ENCODE measurements around the gene HEPN1.

The HEPN1 gene

DNA sequence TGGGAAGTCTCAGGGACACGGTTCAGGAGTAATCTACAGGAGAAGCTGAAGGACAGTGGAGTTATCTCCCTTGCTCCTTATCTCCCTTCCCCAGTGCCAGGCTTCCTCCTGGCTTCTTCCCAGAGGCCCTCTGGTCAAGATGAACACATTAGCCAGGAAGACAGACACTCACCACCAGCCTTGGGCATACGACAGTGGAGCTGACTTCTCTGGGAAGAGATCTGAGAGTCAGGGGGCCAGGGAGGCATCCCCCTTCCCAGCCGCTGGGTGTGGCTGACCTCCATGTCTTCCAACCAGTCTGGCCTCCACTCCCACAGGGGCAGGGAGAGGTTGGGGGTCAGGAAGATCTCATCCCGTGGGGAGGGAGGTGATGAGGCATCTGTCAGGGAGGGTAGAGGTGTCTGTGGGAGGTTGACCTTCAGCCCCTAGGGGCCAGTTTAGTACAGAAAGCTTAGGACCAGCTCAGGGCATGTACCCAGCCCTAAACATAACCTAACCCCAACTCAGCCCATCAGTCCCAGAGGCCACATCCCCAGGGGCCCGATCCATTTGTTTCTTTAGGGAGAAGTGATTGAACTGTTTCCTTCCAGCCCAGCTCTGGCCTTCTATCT, 34.1 kb upstream of the HEPN1 start:
- ChIA-PET CTCF (interaction anchor here (0.9 to 1.2 kb wide), 3 partner anchors 7 to 19 kb away, joined by 3 to 5 read pairs (median 4); no protein-coding TSS in a partner anchor), POLR2A (interaction anchor here (1.4 kb wide), 1 partner anchor 9 kb away, joined by 6 read pairs; no protein-coding TSS in a partner anchor)
- H3K4me1 ChIP-seq (ENCODE audit: control insufficient read depth, insufficient read depth, low read length): no peaks in the 10 kb centered on the region
- no peak overlapping the region for H3K27ac ChIP-seq (ENCODE audit: extremely low read depth, low read depth, low read length)
- TF ChIP-seq ZNF76 (tag by site-specific recombination; IDR thresholded peaks at IDR 0.05; ENCODE audit: borderline replicate concordance, low read depth): no peak
- TF ChIP-seq GLIS2 (tag by site-specific recombination; IDR thresholded peaks at IDR 0.05): no peak
- no peak for TF ChIP-seq ZBTB7A (tag by site-specific recombination; IDR thresholded peaks at IDR 0.05; ENCODE audit: low read depth)
- no peak for TF ChIP-seq ZFHX2 (tag by site-specific recombination; conservative IDR thresholded peaks at IDR 0.05)
- TF ChIP-seq ZNF423 (tag by site-specific recombination; IDR thresholded peaks at IDR 0.05): no peak
- TF ChIP-seq, protein P1, sequence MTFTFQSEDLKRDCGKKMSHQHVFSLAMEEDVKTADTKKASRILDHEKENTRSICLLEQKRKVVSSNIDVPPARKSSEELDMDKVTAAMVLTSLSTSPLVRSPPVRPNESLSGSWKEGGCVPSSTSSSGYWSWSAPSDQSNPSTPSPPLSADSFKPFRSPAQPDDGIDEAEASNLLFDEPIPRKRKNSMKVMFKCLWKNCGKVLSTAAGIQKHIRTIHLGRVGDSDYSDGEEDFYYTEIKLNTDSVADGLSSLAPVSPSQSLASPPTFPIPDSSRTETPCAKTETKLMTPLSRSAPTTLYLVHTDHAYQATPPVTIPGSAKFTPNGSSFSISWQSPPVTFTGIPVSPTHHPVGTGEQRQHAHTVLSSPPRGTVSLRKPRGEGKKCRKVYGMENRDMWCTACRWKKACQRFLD (tag by site-specific recombination; IDR thresholded peaks at IDR 0.05): no peak
- TF ChIP-seq HOXD13 (CRISPR knock-in tag; IDR thresholded peaks at IDR 0.05; ENCODE audit: borderline replicate concordance): no peak
- no peak for TF ChIP-seq MYNN (tag by site-specific recombination; IDR thresholded peaks at IDR 0.05; ENCODE audit: borderline replicate concordance)
- TF ChIP-seq ZNF175 (tag by site-specific recombination; IDR thresholded peaks at IDR 0.05): no peak
- TF ChIP-seq ZBTB8A (tag by site-specific recombination; IDR thresholded peaks at IDR 0.05): no peak
- TF ChIP-seq ZFP3 (tag by site-specific recombination; IDR thresholded peaks at IDR 0.05; ENCODE audit: low read depth): no peak
- no peak for TF ChIP-seq OSR2 (tag by site-specific recombination; IDR thresholded peaks at IDR 0.05)
- TF ChIP-seq ZNF26 (tag by site-specific recombination; IDR thresholded peaks at IDR 0.05): no peak
- H3K4me3 ChIP-seq (ENCODE audit: low read depth, low read length): no peak overlapping the region
- no peaks in the 10 kb centered on the region for H3K9me3 ChIP-seq (ENCODE audit: control insufficient read depth, insufficient read depth, low read depth, low read length)
- no peaks in the 10 kb centered on the region for H3K36me3 ChIP-seq (ENCODE audit: control insufficient read depth in 2 of 2, insufficient read depth in 1 of 2, low read length in 2 of 2)

DNA sequence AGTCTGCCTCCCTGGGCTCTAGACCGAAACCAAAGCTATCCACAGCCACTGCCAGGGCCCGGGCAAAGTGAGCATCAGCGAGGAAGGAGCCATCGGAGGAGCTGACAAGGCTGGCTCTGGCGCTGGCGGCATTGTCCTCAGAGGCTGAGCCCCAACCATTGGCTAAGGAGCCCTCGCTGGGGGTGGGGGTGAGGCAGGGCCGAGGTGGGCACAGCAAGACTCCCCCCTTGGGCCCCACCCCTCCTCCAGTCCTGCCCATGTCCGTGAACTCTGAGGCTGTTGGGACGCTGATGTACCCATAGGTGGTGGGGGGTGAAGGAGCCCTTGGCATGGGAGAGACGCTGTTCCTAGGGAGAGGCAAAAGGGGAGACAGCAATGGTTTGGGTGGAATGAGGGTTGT, 32.6 kb upstream of the HEPN1 start:
- no peak overlapping the region for H3K27ac ChIP-seq (ENCODE audit: extremely low read depth, low read depth, low read length)
- ChIA-PET POLR2A (no interaction called here), CTCF (no interaction called here)
- no peak overlapping the region for H3K4me3 ChIP-seq (ENCODE audit: low read depth, low read length)
- no peaks in the 10 kb centered on the region for H3K9me3 ChIP-seq (ENCODE audit: control insufficient read depth, insufficient read depth, low read depth, low read length)
- no peaks in the 10 kb centered on the region for H3K4me1 ChIP-seq (ENCODE audit: control insufficient read depth, insufficient read depth, low read length)
- TF ChIP-seq ZNF174 (tag by site-specific recombination; IDR thresholded peaks at IDR 0.05) (no peak), SP7 (tag by site-specific recombination; IDR thresholded peaks at IDR 0.05) (no peak), BCL11A (tag by site-specific recombination; IDR thresholded peaks at IDR 0.05; ENCODE audit: low read depth) (no peak)
- TF ChIP-seq, protein P1 (tag by site-specific recombination; IDR thresholded peaks at IDR 0.05): no peak
- no peaks in the 10 kb centered on the region for H3K36me3 ChIP-seq (ENCODE audit: control insufficient read depth in 2 of 2, insufficient read depth in 1 of 2, low read length in 2 of 2)

GRCh38 chr11:124886978-124887666, 31.9 kb upstream of the HEPN1 start:
- Histone ChIP-seq H3K27ac (ENCODE audit: extremely low read depth, low read depth, low read length) (no peak overlapping the region), H3K9me3 (ENCODE audit: control insufficient read depth, insufficient read depth, low read depth, low read length) (no peaks in the 10 kb centered on the region), H3K36me3 (ENCODE audit: control insufficient read depth in 2 of 2, insufficient read depth in 1 of 2, low read length in 2 of 2) (no peaks in the 10 kb centered on the region), H3K4me1 (ENCODE audit: control insufficient read depth, insufficient read depth, low read length) (no peaks in the 10 kb centered on the region), H3K4me3 (ENCODE audit: low read depth, low read length) (no peak overlapping the region)
- POLR2A ChIA-PET: no interaction called here
- CTCF ChIA-PET: interaction anchor here (2.1 kb wide), 1 partner anchor 10 kb away, joined by 10 read pairs; no protein-coding TSS in a partner anchor
- TF ChIP-seq ZNF623 (tag by site-specific recombination; IDR thresholded peaks at IDR 0.05): no peak
- TF ChIP-seq ZNF664 (tag by site-specific recombination; IDR thresholded peaks at IDR 0.05): no peak
- no peak for TF ChIP-seq ZFP41 (tag by site-specific recombination; IDR thresholded peaks at IDR 0.05; ENCODE audit: borderline replicate concordance)
- TF ChIP-seq ZNF843 (tag by site-specific recombination; IDR thresholded peaks at IDR 0.05): no peak
- TF ChIP-seq, protein P2, sequence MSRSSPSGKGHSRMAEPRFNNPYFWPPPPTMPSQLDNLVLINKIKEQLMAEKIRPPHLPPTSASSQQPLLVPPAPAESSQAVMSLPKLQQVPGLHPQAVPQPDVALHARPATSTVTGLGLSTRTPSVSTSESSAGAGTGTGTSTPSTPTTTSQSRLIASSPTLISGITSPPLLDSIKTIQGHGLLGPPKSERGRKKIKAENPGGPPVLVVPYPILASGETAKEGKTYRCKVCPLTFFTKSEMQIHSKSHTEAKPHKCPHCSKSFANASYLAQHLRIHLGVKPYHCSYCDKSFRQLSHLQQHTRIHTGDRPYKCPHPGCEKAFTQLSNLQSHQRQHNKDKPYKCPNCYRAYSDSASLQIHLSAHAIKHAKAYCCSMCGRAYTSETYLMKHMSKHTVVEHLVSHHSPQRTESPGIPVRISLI (tag by site-specific recombination; IDR thresholded peaks at IDR 0.05): no peak
- TF ChIP-seq ZNF433 (tag by site-specific recombination; IDR thresholded peaks at IDR 0.05; ENCODE audit: low read depth): no peak
- TF ChIP-seq KLF16 (tag by site-specific recombination; IDR thresholded peaks at IDR 0.05): no peak
- no peak for TF ChIP-seq ZNF791 (tag by site-specific recombination; IDR thresholded peaks at IDR 0.05)
- TF ChIP-seq ZNF223 (tag by site-specific recombination; IDR thresholded peaks at IDR 0.05): no peak
- TF ChIP-seq WT1 (tag by site-specific recombination; IDR thresholded peaks at IDR 0.05): no peak
